ENCODE results near the gene RYR1.

DNA sequence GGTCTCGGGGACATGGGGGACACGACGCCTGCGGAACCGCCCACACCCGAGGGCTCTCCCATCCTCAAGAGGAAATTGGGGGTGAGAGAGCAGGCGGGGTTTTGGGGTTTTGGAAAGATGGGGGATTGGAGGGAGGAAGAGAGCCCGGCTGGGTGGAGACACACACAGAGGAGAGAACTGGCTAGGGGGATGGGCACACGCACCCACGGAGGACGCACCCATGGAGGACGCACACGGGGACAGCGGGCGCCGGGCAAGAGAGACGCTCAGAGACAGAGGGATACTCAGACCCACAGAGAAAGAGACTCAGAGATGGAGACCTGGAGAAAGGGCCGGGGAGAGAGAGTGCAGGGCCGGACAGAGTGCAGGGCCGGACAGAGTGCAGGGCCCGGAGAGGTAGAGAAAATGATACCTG, 132.2 kb downstream of the RYR1 start:
- TF ChIP-seq CTCF (IDR thresholded peaks at IDR 0.05) (no peak), ZFX (IDR thresholded peaks at IDR 0.05; ENCODE audit: borderline replicate concordance) (no peak)

Measured in 22Rv1 (cell line).